ENCODE data around the gene VWA2. TPM values are rescaled to one million over a fixed set of nuclear protein-coding genes. Genes with fewer than 3 reads are reported as not detected.

The VWA2 gene
- total RNA-seq, 4 donors from 2014 or later, result 0.09 to 1.4 (median 0.48) TPM; not detected in 1

Other genes with a start within 250 kb of the VWA2 start
- gene ADRB1, start 195.4 kb upstream of the VWA2 start, total RNA-seq, result 10 to 100 TPM in 1 of 4 donors, 1 to 10 TPM in 3; 4.3 to 16.7 (median 6.4) TPM
- gene CCDC186, start 65.1 kb upstream of the VWA2 start, total RNA-seq, result 10 to 100 TPM; 14.5 to 31.8 (median 19.3) TPM
- under 1 TPM in 3 of 4 donors, not detected in 1; 0.24 to 0.46 (median 0.31) TPM for gene TDRD1, start 59.9 kb upstream of the VWA2 start, total RNA-seq
- 10 to 100 TPM in 1 of 4 donors, 1 to 10 TPM in 3; 3.7 to 18.8 (median 4.5) TPM for gene AFAP1L2, start 165.2 kb downstream of the VWA2 start, total RNA-seq